ENCODE measurements around the gene VAMP3.

VAMP3 gene, protein sequence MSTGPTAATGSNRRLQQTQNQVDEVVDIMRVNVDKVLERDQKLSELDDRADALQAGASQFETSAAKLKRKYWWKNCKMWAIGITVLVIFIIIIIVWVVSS

DNA sequence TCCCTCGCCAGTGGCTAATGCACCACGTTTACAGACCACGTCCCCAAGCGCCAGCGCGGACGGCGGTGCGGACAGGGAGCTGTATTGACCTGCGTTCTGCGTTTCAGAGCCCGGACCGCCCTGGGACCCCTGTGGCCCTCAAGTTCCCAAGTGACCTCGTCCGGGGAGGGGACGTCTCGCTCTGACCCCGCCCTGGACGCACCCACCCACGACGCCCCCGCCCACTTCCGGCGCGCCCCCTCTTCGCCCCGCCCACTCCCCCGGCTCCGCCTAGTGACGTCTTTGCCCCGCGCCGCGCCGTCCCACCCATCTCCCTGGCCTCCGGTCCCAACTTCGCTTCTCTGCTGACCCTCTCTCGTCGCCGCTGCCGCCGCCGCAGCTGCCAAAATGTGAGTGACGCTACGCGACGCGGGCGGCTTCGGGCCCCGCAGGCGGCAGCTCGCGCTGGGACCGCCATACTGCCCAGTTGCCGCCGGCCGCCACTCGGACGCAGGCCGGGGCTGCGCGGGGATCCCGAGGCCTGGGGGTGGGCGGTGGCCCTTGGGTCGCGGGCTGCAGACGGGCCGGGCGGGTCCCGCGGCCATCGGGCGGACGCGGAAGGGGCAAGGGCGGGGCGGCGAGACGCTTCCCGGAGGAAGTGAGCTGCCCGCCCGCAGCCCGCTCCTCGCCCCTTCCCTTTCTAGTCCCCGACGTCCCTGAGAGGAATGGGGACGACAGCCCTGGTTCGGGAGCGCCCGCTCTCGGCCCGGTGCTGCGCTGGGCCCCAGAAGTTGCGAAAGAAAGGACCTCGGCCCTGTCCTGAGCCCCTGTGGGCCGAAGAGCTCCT, at the start of gene VAMP3:
TSS of gene VAMP3 (plus strand) at position 300 of the 826 bp plus-strand sequence. CDS start at position 388, 88 bp downstream.
- peak; percentile 85 for DNase-seq (ENCODE audit: low spot score)

DNA sequence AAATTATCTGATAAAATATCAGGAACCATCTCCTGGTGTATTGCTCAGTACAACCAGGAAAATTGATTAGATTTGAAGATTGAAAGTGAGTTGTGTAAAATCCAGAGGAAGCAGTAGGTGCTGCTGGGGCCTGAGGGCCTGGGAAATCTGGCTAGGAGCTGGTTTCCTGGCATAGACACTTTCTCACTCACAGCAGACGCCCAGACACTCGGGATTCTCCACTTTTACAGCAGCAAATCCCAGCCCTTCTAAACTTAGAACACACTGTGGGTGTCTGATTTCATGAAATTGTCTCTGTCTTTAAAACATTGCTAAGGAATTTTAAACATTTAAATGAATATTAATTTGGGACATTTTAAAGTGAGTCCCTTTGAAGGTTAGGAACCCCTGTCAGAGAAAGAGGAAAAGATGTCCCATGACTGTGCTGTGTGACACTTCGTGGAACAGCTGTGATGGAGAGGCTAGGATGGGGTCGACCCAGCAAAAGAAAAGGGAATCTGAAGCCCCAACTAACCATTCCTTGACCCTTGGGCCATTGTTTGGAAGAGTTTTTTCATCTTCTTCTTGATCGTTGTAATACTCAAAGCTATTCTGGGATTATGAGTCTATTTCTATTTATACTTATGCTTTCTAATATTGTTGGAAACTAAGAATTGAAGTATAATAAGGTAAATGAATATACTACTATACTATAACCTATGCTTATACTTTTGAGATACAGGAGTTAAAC, 49.0 kb upstream of the VAMP3 start:
- no peak for DNase-seq (ENCODE audit: low spot score)

DNA sequence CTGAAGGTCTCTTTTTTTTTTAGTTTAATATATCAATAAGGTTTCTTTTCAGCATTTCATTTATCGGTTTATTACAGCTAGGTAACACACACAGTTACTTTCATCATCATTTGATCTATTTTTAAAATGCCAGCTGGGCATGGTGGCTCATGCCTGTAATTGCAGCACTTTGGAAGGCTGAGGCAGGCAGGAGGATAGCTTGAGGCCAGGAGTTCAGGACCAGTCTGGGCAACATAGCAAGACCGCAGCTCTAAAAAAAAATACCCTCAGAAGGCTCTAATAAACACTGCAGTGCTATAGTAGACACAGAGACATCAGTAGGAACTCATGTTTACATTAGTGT, 48.5 kb upstream of the VAMP3 start:
- DNase-seq (ENCODE audit: low spot score) = no peak

DNA sequence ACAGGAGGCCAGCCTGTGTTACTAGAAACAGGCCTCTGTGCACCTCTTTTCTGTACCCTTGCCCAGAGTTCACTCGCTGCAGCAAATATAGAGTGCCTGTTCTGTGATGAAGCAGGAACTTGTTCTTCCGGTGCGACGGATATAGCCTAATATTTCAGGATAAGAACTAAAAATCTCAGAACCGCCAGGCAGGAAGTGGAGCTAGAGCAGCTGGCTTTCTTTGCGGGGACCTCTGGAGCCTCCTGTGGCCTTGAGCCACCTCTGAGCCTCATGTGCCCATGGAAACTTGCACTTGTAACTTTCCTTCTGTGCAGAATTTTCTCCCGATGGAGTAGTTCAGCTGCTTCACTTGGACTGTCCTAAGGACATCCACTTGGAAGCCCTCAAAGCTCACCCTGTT, 44.5 kb upstream of the VAMP3 start:
- no peak for DNase-seq (ENCODE audit: low spot score)

DNA sequence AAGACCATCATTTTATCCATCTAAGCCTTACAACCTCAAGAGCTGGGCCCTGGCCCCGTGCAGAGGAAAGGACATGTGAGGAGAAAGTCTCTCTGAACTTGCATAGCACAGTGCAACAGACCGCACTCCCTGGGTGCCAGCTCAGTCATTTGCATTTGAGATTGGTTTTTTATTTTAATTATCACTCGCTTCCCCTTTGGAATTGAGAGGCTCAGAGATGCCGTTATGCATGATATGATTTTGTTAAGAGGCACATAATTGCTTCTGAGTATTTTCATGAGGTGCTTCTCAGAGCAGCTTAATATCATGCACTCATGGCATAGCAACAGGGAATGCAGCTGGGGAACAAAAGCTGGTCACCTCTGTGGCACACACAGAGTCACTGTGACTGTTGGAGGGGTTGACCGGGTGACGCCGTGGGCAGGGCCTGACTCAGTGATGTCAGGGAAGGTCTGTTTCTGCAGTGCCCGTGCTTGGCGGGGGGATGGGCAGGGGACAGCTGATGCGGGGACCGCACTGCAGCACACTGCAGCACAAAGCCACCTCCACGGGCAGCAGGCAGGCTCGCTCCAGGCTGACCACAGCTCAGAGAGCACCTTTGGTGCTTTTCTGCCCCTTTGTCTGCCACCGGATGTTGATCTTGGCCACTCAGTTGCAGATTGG, 43.2 kb upstream of the VAMP3 start:
- DNase-seq (ENCODE audit: low spot score) = no peak

DNA sequence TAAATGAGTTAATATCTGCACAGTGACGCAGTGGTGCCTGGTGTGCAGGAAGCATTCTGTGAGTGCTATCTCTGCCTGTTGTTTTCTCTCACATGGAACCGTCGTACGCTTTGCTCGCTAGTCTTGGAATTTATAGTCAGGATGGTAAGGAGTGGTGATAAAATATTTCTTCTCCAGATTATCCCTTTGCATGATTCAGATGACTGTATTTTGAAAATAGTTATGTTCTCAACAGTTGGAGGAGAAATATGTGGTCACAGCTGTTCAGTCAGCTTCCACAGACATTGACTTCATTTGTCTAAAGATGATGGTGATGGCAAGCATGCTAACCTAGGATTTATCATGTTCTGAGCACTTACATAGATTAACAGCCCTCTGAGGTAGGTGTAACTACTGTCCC, 41.3 kb upstream of the VAMP3 start:
- DNase-seq (ENCODE audit: low spot score) = no peak

DNA sequence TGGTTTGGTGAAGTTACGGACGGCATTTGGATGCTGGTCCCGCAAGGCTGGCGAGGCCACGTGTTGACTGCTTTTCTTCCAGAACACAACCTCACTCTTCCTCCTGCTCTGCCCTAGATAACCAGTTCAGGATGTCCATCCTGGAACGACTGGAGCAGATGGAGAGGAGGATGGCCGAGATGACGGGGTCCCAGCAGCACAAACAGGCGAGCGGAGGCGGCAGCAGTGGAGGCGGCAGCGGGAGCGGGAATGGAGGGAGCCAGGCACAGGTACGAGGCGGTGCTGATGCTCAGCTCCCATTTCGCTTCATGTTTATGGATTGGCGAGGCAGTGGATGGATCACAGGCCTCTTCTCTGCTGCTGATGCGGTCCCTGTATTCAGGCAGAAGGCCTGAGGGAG, 38.8 kb upstream of the VAMP3 start:
- no peak for DNase-seq (ENCODE audit: low spot score)

DNA sequence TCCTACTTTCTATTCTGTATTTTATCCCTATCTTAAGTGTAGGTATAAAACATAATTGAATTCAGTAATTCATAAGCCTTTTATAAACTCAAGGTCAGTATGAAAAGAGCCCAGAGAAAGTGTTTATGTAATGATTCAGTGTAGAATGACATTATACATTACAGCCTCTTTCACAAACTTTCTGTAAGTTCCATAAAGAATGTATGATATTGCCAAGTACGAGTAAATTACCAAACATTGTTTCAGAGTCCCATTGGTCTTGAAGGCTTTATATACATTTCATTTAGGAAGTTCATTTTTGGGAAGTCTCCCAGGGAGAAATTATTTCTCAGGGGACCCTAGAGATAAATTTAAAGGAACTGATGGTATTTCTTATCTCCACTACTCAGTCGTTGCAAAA, 37.8 kb upstream of the VAMP3 start:
- no peak for DNase-seq (ENCODE audit: low spot score)

DNA sequence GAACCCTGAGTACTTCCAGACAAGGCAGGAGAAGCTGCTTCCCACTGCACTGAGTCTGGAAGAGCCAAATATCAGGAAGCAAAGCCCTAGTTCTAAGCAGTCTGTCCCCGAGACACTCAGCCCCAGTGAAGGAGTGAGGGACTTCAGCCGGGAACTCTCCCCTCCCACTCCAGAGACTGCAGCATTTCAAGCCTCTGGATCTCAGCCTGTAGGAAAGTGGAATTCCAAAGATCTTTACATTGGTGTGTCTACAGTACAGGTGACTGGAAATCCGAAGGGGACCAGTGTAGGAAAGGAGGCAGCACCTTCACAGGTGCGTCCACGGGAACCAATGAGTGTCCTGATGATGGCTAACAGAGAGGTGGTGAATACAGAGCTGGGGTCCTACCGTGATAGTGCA, 33.1 kb upstream of the VAMP3 start:
- DNase-seq (ENCODE audit: low spot score) = no peak

DNA sequence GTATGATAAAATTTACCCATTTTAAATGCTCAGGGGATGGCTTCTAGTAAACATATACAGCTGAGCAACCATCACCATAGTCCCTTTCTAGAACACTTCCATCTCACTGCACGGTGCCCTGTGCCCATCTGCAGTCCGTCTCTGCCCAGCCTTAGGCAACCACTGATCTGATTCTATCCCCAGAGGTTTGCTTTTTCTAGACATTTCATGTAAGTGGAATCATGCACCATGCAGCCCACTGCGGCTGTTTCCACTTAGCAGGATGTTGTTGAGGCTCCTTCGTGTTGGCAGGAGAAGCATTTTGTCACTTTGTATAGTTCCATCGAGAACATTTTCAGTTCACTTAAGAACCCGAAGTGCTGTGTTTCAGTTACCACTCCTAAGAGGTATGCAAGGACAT, 27.8 kb upstream of the VAMP3 start:
- no peak for DNase-seq (ENCODE audit: low spot score)

DNA sequence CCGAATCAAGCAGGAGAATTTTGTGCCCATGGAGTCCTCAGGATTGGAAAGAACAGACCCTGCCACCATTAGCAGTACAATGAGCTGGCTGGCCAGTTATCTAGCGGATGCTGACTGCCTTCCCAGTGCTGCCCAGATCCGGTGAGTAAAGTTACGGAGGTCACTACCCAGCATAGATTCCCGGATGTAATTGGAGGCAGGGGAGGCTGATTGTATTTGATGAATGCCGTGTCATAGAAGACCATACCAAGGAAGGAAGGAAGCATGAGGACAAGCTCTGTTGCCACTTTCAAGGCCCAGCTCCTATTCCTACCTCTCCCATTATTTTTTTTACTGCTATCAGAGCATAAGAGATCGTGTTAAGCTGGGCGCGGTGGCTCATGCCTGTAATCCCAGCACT, 26.2 kb upstream of the VAMP3 start:
- DNase-seq (ENCODE audit: low spot score) = no peak

DNA sequence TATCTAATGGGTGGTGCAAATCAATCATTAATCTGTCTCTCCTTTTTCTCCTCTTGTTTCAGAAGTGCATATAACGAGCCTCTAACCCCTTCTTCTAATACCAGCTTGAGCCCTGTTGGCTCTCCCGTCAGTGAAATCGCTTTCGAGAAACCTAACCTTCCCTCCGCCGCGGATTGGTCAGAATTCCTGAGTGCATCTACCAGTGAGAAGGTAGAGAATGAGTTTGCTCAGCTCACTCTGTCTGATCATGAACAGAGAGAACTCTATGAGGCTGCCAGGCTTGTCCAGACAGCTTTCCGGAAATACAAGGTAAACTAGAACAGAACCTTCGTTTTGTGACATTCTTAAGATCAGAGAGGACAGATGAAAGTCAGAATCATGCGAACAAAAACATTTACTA, 25.3 kb upstream of the VAMP3 start:
- DNase-seq (ENCODE audit: low spot score) = no peak

DNA sequence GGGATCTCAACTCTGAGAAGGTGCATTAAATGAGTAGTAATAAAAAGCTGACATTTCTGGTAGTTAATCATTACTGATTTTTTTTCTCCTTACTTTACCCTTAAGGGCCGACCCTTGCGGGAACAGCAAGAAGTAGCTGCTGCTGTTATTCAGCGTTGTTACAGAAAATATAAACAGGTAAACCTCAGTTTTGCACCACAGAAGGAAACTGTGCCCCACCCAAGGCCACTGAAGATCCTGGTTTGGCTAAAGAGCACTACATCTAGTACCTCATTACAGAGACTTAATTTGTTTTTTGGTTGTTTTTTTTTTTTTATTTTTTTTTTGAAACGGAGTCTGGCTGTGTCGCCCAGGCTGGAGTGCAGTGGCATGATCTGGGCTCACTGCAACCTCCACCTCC, 23.5 kb upstream of the VAMP3 start:
- no peak for DNase-seq (ENCODE audit: low spot score)

DNA sequence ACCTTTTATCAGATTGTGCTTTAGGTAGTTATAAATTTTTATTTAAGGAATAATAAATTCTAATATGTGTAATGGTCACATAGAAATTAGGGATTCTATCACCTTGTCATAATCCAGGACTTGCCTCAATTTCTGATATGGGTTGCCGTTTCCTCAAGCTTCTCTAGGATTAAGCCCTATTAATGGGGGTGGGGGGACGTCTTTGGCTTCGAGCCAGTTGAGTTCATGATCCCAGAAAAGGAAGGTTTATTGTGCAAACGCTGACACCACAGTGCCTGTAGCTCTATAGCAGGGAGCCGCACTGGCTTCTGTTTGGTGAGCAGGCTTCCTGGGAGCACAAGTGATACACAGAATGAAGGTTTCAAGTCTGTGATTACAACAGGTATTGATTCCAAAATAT, 22.0 kb upstream of the VAMP3 start:
- no peak for DNase-seq (ENCODE audit: low spot score)

DNA sequence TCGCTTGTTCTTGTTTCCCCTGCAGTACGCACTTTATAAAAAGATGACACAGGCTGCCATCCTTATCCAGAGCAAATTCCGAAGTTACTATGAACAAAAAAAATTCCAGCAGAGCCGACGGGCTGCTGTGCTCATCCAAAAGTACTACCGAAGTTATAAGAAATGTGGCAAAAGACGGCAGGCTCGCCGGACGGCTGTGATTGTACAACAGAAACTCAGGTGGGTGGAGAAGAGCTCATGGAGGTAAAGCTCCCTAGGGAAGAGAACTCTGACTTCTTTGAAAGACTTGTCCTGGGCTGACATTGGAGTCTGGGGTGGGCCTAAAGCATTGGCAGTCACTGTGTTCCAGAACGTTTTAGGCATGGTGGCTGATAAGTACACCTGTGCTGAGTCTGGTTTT, 19.9 kb upstream of the VAMP3 start:
- no peak for DNase-seq (ENCODE audit: low spot score)

DNA sequence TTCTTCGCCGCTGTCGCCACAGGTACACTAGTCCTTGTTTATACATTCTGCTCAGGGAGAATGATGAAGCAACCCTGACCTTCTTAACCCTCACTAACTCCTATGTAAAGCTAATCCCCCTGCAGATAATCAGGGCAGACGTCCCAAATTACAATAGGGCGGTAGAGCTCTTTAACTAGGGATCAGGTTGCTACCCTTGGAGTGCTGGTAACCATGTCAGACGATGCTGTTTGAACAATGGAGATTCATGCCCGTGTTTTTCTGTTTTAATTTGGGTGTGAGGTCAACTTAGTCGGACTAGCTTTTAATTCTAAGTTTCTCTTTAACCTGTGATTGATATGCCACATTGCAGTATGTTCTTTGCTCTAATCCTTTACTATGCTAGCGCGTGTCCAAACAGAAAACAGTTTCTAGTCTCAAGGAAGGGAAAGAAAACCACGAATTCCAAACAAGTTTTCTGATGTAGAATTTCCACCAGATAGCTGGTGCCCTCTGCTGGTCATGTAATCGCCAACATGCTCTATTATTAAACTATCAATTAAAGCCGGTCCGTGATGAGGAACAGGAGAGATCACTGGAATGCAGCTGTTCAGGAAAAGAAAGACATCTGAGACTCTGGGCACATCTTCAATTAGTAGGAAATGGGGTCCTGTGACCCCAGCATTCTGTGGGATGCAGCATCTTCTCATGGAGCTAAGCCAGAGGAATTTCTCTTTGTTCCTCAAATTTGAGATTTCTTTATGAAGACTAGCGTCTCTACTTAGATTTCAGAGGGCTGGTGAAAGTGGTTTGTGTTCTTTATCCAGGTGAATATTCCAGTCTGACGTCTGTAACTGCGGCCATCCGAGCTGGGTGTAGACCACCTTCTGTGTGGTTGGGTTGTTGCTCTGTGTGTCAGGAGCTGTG, 18.3 kb upstream of the VAMP3 start:
- DNase-seq (ENCODE audit: low spot score) = peak; percentile 54

DNA sequence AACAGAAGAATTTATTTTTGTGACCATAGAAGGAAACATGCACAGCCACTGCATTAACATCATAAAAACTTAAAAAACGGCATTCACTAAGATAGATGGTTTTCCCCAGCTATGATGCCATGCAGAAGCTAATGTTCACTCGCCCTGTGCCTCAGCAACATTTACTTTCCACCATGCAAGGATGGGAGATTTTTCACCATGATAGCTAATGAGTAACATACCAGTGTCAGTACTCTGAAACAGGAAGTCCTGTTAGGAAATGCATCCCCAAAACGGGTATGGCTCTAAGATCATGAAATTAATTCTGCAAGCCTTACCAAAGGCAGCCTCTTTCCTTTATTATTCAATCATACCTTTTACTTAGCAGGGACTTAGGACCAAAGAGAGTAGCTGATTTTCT, 17.5 kb upstream of the VAMP3 start:
- DNase-seq (ENCODE audit: low spot score) = no peak

DNA sequence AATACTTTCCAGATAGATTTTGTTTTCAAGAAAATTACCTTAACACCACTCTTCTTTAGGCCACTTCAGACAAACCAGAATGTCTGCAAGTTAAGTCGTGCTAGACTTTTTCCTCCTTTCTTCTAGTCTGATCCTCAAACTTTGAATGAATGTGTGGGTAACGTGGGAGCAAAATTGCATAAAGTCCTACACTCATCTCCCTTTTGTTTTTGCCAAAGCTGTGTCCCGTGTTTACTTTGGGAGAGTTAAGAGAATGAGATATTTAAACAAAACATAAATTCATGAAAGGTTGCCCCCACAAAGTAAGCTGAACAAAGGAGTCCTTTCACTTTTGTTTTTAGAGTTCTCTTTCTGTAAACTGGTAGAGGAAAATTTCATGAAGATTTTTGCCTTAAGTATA, 16.9 kb upstream of the VAMP3 start:
- DNase-seq (ENCODE audit: low spot score) = no peak

DNA sequence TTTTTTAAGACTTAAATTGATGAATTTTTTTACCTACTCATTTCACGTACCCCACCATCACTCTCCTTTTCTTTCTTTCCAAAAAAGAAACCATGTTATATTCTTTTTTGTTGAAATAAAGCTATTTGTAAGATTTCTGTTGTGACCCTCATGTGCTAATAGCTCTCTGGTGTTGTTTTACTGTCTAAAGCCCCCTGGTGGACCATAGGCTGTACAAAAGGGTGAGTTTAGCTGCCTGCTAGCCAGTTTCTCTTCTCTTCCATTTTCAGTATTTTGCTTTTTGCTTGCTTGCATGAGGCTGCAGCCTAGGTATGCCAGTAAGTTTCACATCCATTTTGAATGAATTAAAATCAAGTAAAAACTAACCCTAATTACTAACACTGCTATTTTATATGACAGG, 15.6 kb upstream of the VAMP3 start:
- no peak for DNase-seq (ENCODE audit: low spot score)

DNA sequence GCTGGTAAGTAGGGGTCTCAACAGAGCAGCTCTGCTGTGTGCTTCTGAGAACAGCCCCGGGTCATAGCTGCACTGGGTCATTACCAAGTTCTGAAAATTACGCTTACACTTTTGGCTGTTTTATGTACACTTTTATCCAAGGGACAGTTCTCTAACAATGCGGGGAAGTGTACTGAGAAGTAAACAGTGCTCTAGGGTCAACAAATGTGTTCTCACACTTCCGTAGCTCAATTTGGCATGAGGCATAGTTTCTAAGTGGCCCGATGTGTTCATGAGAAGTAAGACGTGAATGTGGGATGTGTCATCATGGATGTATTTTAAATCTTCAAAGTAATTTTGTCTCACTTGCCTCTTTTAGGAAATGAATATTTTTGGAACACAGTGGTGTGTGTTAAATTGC, 10.9 kb upstream of the VAMP3 start:
- no peak for DNase-seq (ENCODE audit: low spot score)

DNA sequence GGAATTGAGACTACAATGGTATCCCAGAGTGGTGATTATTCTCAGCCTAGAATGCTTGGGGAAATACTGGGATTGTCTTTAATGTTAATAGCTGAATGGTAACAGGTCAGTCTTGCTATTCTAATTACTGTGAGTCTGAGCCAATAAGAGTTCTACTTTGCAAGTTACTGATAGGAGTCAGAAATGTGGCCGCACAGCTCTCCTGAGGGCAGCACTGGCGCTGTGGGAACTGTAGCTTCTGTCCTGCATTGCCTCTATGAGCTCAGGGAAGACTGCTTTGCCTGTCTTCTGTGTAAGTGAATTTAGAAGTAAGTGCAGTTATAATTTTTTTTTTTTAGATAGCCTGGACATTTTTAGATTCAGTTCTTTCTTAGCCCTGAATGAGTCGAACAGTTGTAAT, 10.0 kb upstream of the VAMP3 start:
- no peak for DNase-seq (ENCODE audit: low spot score)

DNA sequence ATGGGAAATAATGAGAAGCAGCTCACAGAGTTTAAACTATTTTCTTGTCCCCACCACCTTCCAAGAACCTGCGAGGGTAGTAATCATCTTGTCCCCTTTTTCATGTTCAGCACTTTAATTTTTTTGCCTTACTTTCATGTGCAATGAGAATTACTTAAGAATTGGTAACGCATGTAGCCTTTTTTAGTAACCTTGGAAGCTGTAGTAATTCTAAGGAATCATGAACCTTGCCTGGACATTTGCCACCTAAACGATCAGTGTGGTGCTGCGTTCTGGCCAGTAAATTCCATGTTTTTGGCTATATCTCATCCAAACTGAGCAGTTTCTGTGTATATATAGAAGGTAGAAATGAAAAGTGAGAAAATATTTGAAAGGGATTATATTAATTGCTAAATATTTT, 3.9 kb upstream of the VAMP3 start:
- no peak for DNase-seq (ENCODE audit: low spot score)
